NCI-H2171 treated with DMSO at 0.1 percent for 48 hours (cell line): ENCODE data around the gene PCYT1B.
"Not testable (repeated sequence)": the region's sequence is repeated elsewhere in the genome, so short reads cannot be mapped to it uniquely, and the experiment has no call there.

Source experiments
- DNase-seq: peaks from one replicate; lab custom pipeline; 2025; lab: John Stamatoyannopoulos, UW

Gene PCYT1B

GRCh38 chrX:24646006-24646405 is 1.1 kb downstream of the PCYT1B start:
- DNase-seq: no peak

- DNase-seq: no peak
Measured at GRCh38 chrX:24643116-24643515, 4.0 kb downstream of the PCYT1B start.

- no peak for DNase-seq
Measured at GRCh38 chrX:24629701-24630100, 17.4 kb downstream of the PCYT1B start.

GRCh38 chrX:24619647-24620046 is 27.5 kb downstream of the PCYT1B start:
- DNase-seq: peak; percentile 33

- DNase-seq: no peak
Measured at GRCh38 chrX:24610516-24610915, 36.6 kb downstream of the PCYT1B start.

- no peak for DNase-seq
Measured at GRCh38 chrX:24607616-24608015, 39.5 kb downstream of the PCYT1B start.

GRCh38 chrX:24605941-24606340 is 41.2 kb downstream of the PCYT1B start:
- DNase-seq: not testable (repeated sequence)

GRCh38 chrX:24603191-24603590 is 44.0 kb downstream of the PCYT1B start:
- no peak for DNase-seq

GRCh38 chrX:24601858-24602257 is 45.3 kb downstream of the PCYT1B start:
- no peak for DNase-seq

GRCh38 chrX:24594501-24594900 is 52.6 kb downstream of the PCYT1B start:
- no peak for DNase-seq

- no peak for DNase-seq
Measured at GRCh38 chrX:24590111-24590510, 57.0 kb downstream of the PCYT1B start.

GRCh38 chrX:24577091-24577490 is 70.1 kb downstream of the PCYT1B start:
- no peak for DNase-seq

- DNase-seq: no peak
Measured at GRCh38 chrX:24575496-24575895, 71.7 kb downstream of the PCYT1B start.

GRCh38 chrX:24574743-24575142 is 72.4 kb downstream of the PCYT1B start:
- peak; percentile 2 for DNase-seq

- no peak for DNase-seq
Measured at GRCh38 chrX:24567169-24567568, 80.0 kb downstream of the PCYT1B start.

GRCh38 chrX:24566240-24566639 is 80.9 kb downstream of the PCYT1B start:
- no peak for DNase-seq

GRCh38 chrX:24563291-24564010 is 83.7 kb downstream of the PCYT1B start:
- peak; percentile 91 for DNase-seq

- DNase-seq: no peak
Measured at GRCh38 chrX:24561121-24561520, 86.0 kb downstream of the PCYT1B start.

GRCh38 chrX:24553011-24553410 is 94.1 kb downstream of the PCYT1B start:
- no peak for DNase-seq

GRCh38 chrX:24550166-24550565 is 97.0 kb downstream of the PCYT1B start:
- no peak for DNase-seq

- DNase-seq: no peak
Measured at GRCh38 chrX:24547961-24548360, 99.2 kb downstream of the PCYT1B start.

- DNase-seq: no peak
Measured at GRCh38 chrX:24542756-24543155, 104.4 kb downstream of the PCYT1B start.

- no peak for DNase-seq
Measured at GRCh38 chrX:24536551-24536950, 110.6 kb downstream of the PCYT1B start.

GRCh38 chrX:24528605-24529004 is 118.5 kb downstream of the PCYT1B start:
- DNase-seq: no peak
